SJCRH30 (cell line): ENCODE data around the gene AAMDC. TPM values are rescaled to one million over a fixed set of nuclear protein-coding genes. Genes with fewer than 3 reads are reported as not detected.

ENCODE experiments used
- total RNA-seq: library from RNA; depleted of rRNA; stranded (reverse); fragments of >200 nt; shearing (Covaris generic); gene quantifications from 2 replicates; pipeline ENCODE4 v1.2.3, GENCODE V29; 2014; rRNA removed

AAMDC gene
- total RNA-seq, 1 experiment from 2014 or later = 40.3 TPM

Other genes starting within 250 kb of the AAMDC start
- gene AQP11, start 231.2 kb upstream of the AAMDC start, total RNA-seq = 0.99 and 1.5 TPM in 2 replicates
- gene CLNS1A, start 183.3 kb upstream of the AAMDC start, total RNA-seq = 279 and 290 TPM in 2 replicates
- gene RSF1, start 422 bp upstream of the AAMDC start, total RNA-seq = 48.6 and 56.1 TPM in 2 replicates
- 31.6 and 33.0 TPM in 2 replicates for gene INTS4, start 173.5 kb downstream of the AAMDC start, total RNA-seq
- gene KCTD14, start 202.1 kb downstream of the AAMDC start, total RNA-seq = 0.15 and 0.24 TPM in 2 replicates
- gene THRSP, start 242.7 kb downstream of the AAMDC start, total RNA-seq = not detected in 2 replicates